HFFc6 (cell line): ENCODE measurements around the gene ENPP1. TPM values are rescaled to one million over a fixed set of nuclear protein-coding genes. Genes with fewer than 3 reads are reported as not detected.

Source experiments
- DNase-seq: peaks from one replicate; pipeline ENCODE4 v3.0.0-alpha.2; 2018
- H3K27ac Mint-ChIP-seq: 2 replicates; pipeline ENCODE4 v1.8.0; 2020; ENCODE audit warnings: mild to moderate bottlenecking, mixed read lengths
- H3K27me3 Mint-ChIP-seq: 2 replicates; pipeline ENCODE4 v1.8.0; 2021; ENCODE audit warnings: mild to moderate bottlenecking, moderate library complexity, mixed read lengths; ENCODE audit not compliant: insufficient read depth
- H3K36me3 Mint-ChIP-seq: 2 replicates; pipeline ENCODE4 v1.8.0; 2021; ENCODE audit warnings: low read depth, mixed read lengths
- H3K4me1 Mint-ChIP-seq: 2 replicates; pipeline ENCODE4 v1.8.0; 2020; ENCODE audit warnings: low read depth, mixed read lengths
- H3K4me3 Mint-ChIP-seq: 2 replicates; pipeline ENCODE4 v1.8.0; 2020; ENCODE audit warnings: mild to moderate bottlenecking, moderate library complexity, mixed read lengths
- H3K9me3 Mint-ChIP-seq: 2 replicates; pipeline ENCODE4 v1.8.0; 2020; ENCODE audit warnings: mild to moderate bottlenecking, mixed read lengths
- CTCF ChIP-seq: fragments of 200-600 bp; sonication (generic); IDR thresholded peaks from 2 replicates; pipeline ENCODE4 v1.5.0; 2021; ENCODE audit warnings: antibody characterized with exemption, mild to moderate bottlenecking
- total RNA-seq, 6 experiments: library from RNA; stranded (reverse); fragmentation: NEBNext Ultra II Directional; extraction: Animal tissue kit (Norgen Biotek cat#: 25700); gene quantifications; 2 replicates in 1 of 6; 3 replicates in 5 of 6; pipeline ENCODE4 v1.2.3, GENCODE V29; 2021

The ENPP1 gene
- total RNA-seq, 6 experiments from 2014 or later: 30.1 to 39.5 (median 36.3) TPM

GRCh38 chr6:131763749-131764148, 44.1 kb upstream of the ENPP1 start:
- Mint-ChIP-seq H3K9me3 (peaks cover 3% of the 10 kb centered on the region; the same call in 1 of the 2 replicates), H3K4me1 (peaks cover 75% of the 10 kb centered on the region), H3K4me3 (no peak overlapping the region), H3K27ac (no peak overlapping the region), H3K36me3 (peaks cover 4% of the 10 kb centered on the region; the same call in 1 of the 2 replicates), H3K27me3 (no peaks in the 10 kb centered on the region)
- DNase-seq: no peak
- TF ChIP-seq CTCF: no peak

GRCh38 chr6:131764350-131764749, 43.5 kb upstream of the ENPP1 start:
- peaks cover 3% of the 10 kb centered on the region; the same call in 1 of the 2 replicates for H3K9me3 Mint-ChIP-seq
- H3K27ac Mint-ChIP-seq: no peak overlapping the region
- peaks cover 4% of the 10 kb centered on the region; the same call in 1 of the 2 replicates for H3K36me3 Mint-ChIP-seq
- H3K4me3 Mint-ChIP-seq: 0 out of 2 replicates have a peak overlapping the region, but pooled peaks have one; percentile 41
- peaks cover 75% of the 10 kb centered on the region for H3K4me1 Mint-ChIP-seq
- no peaks in the 10 kb centered on the region for H3K27me3 Mint-ChIP-seq
- no peak for DNase-seq
- TF ChIP-seq CTCF: no peak

- Mint-ChIP-seq H3K27me3 (no peaks in the 10 kb centered on the region), H3K9me3 (peaks cover 3% of the 10 kb centered on the region; the same call in 1 of the 2 replicates), H3K4me3 (peak overlapping the region; percentile 30; the same call in 1 of the 2 replicates), H3K4me1 (peaks cover 68% of the 10 kb centered on the region), H3K36me3 (peaks cover 4% of the 10 kb centered on the region; the same call in 1 of the 2 replicates), H3K27ac (peak overlapping the region; percentile 56)
- no peak for TF ChIP-seq CTCF
- peak; percentile 75 for DNase-seq
Observed at GRCh38 chr6:131765081-131765803, 42.6 kb upstream of the ENPP1 start.

- H3K27me3 Mint-ChIP-seq: no peaks in the 10 kb centered on the region; the same call in 1 of the 2 replicates
- H3K27ac Mint-ChIP-seq: peak overlapping the region; percentile 56
- DNase-seq: no peak
- peaks cover 3% of the 10 kb centered on the region; the same call in 1 of the 2 replicates for H3K9me3 Mint-ChIP-seq
- peak overlapping the region; percentile 30; the same call in 1 of the 2 replicates for H3K4me3 Mint-ChIP-seq
- TF ChIP-seq CTCF: no peak
- peaks cover 4% of the 10 kb centered on the region; the same call in 1 of the 2 replicates for H3K36me3 Mint-ChIP-seq
- H3K4me1 Mint-ChIP-seq: peaks cover 63% of the 10 kb centered on the region
Observed at GRCh38 chr6:131765804-131766135, 42.0 kb upstream of the ENPP1 start.

GRCh38 chr6:131766631-131767030, 41.2 kb upstream of the ENPP1 start:
- TF ChIP-seq CTCF: no peak
- Mint-ChIP-seq H3K27ac (no peak overlapping the region), H3K4me1 (peaks cover 54% of the 10 kb centered on the region), H3K27me3 (no peaks in the 10 kb centered on the region; the same call in 1 of the 2 replicates), H3K36me3 (peaks cover 4% of the 10 kb centered on the region; the same call in 1 of the 2 replicates), H3K4me3 (no peak overlapping the region), H3K9me3 (peaks cover 3% of the 10 kb centered on the region; the same call in 1 of the 2 replicates)
- no peak for DNase-seq
